HG03378 (cell line): Measurements from ENCODE around the gene CCSER1.
A peak's percentile ranks its signal among the peaks of the same experiment; 100 is the strongest.
"Not testable (repeated sequence)": the region's sequence is repeated elsewhere in the genome, so short reads cannot be mapped to it uniquely, and the experiment has no call there.

ENCODE experiments used
- ATAC-seq: cut with Tn5 transposase; IDR thresholded peaks from one replicate; pipeline ENCODE4 v1.9.1; 2021; ENCODE audit warnings: mild to moderate bottlenecking, moderate library complexity; ENCODE audit not compliant: unreplicated experiment

The CCSER1 gene

GRCh38 chr4:91317434-91317833 is 1190.2 kb downstream of the CCSER1 start:
- no peak for ATAC-seq

- ATAC-seq = no peak
Measured at GRCh38 chr4:91319556-91320268, 1192.5 kb downstream of the CCSER1 start.

GRCh38 chr4:91322961-91323360 is 1195.8 kb downstream of the CCSER1 start:
- no peak for ATAC-seq

DNA sequence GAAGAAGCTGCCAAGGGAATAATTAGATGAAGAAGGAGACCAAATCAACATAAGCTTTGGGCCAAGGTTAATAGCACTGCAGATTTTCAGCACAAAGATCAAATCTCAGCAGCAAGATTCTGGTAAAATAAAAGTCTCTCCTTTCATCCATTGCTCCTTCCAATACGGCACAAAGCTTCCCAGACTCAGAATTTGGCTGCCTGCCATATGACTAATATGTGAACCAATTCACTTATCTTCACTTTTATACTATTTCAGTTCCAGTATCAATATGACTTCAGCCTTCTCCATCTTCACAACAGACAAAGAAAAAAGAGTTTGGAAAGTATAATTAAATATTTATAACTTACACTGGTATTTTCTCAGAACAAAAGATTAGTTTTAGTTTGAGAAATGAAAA is 1198.3 kb downstream of the CCSER1 start:
- no peak for ATAC-seq

DNA sequence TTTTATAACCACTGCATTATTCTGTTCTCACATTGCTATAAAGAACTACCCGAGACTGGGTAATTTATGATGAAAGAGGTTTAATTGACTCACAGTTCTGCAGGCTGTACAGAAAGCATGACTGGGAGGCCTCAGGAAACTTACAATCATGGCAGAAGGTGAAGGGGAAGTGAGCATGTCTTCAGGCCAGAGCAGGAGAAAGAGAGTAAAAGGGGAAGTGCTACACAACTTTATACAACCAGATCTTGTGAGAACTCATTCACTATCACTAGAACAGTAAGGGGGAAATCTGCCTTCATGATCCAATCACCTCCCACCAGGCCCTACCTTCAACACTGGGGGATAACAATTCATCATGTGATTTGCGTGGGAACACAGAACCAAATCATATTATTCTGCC is 1199.0 kb downstream of the CCSER1 start:
- ATAC-seq = not testable (repeated sequence)

DNA sequence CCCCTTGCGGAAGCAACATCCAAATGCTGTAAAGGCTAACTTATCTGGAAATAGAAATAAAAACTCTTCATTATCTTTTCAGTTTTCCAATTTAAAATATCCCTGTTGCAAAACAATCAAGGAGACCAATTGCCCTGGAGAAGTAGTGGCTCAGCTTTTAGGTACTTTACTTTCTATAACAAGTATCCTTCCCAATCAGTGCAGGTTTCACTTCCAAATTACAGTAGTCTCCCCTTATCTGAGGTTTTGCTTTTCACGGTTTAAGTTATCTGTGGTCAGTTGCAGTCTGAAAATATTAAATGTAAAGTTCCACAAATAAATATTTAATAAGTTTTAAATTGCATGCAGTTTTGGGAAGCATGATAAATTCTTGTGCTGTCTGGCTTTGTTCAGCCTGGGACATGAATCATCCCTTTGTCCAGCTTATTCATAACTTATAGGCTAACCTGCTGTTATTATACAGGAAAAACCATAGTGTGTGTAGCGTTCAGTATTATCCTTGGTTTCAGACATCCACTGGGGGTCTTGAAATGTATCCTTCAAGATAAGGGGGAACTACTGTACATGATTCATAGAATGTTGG is 1203.5 kb downstream of the CCSER1 start:
- no peak for ATAC-seq

GRCh38 chr4:91340822-91341221 is 1213.6 kb downstream of the CCSER1 start:
- no peak for ATAC-seq

DNA sequence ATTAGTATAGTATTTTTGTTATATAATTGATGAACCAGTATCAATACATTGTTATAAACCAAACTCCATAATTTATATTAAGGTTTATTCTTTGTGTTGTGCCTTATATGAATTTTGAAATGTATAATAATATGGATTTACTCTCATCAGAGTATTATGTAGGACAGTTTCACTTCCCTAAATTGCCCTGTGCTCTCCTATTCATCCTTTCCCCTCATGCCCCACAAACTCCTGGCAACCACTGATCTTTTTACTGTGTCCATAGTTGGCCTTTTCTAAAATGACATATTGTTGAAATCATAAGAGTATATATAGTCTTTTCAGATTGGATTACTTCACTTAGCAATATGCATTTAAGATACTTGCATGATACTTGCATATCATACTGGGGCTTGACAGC is 1218.4 kb downstream of the CCSER1 start:
- ATAC-seq = peak; percentile 49

DNA sequence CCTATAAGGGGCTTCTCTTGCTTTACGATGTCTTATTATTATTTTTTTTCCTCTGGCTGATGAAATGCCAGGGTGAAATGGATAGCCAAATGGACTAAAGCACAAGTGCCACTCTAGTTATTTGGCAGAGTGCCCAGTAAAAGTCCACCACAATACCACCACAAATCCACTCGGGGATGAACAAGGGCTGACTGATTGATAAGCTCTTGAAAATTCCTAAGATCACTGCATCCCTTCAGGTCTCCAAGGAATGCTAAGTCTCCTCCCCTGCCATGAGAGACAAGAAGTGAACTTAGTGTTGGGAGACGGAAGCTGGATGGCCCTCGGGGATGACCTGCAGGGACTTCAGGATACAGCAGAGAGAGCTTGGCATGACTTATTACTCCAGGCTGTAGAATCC is 1229.3 kb downstream of the CCSER1 start:
- ATAC-seq = not testable (repeated sequence)

DNA sequence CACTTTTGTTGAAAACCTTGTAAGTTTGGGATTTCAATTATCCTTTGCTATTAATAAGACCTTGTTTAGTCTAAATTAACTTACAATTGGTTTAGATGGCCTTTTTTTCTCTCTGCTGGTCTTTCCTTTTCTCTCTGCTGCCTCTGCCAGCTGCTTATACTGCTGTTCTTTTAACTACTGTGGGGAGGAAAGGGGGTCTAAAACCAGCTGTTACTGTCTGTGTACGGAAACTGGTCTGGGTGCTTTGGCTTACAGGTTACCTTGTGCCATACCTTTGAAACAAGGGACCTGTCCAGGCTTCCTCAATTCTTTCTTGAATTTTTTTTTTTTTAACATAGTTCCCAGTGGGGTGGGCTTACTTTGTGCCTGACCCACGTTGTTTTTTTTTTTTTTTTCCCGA is 1230.8 kb downstream of the CCSER1 start:
- not testable (repeated sequence) for ATAC-seq

DNA sequence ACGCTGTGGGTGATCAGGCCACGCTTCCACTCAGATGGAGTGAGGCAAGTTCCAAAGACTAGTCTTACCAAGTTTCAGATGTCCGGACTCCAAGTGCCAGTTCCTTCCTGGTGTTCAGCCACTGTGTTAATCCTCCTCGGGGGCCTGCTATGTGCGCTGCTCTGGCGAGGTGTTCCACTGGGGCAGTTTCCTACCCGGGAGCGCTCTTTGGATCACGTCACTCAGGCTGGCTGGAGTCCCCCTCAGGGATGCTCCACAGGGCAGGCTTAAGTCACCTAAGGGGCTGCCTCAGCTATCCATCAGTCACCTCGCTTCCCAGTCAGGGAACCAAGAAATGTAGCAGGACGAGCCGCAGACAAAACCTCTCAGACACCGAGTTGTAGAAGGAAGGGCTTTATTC is 1231.4 kb downstream of the CCSER1 start:
- not testable (repeated sequence) for ATAC-seq

DNA sequence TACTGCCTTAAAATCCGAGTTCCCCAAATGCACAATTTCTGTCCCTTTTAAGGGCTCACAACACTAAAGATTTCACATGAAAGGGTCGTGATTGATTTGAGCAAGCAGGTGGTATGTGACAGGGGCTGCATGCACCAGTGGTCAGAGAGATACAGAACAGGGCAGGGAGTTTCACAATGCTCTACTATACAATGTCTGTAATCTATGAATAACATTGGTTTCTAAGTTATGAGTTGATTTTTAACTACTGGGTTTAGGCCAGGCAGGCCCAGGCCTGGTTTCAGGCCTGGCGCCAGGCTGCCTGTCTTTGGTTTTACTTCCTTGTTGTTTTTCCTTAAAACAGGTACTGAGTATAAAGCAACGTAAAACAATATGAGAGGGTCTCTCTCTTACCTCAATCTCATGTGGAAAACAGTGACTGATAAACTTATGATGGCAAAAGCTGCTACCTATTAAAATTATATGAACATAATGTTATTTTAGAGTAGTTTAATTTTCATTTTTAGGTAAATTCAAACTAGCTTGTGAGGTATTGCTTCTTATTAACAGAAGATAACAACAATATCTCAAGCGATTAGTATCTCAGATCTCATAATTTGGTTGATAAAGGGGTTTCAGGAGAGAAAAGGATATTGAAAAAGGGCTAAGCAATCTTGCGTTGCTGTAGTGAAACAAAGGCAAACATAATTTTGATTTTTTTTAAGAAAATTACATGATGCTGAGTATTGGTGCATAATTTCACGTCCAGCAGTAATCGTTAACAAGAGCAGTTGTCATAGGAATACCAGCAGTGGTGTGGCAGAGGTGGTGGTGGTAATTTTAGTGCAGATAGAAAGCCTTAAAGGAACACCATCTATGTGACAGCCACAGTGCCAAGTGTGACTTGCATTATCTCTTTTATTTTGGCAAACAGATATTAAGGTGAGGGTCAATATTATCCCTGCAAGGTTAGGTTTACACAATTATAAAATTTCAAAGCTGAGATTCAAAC is 1232.1 kb downstream of the CCSER1 start:
- ATAC-seq = no peak

DNA sequence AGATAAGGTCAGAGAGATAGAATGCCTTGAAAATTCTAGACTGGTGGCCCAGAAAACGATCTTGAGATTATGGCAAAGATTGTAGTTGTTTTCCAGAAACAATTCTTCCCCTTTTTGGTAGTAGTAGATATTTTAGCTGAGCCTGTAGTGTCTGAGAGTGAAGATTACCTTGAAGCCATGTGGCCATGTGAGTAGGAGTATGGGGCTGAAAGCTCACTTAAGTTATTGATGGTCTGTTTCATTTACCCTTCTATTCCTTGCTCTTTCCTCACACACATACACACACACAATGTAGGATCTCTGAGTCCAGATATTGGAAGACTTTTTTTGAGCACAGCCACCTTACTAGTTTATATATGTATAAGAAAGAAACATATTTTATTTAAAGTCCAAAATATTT is 1234.9 kb downstream of the CCSER1 start:
- no peak for ATAC-seq

DNA sequence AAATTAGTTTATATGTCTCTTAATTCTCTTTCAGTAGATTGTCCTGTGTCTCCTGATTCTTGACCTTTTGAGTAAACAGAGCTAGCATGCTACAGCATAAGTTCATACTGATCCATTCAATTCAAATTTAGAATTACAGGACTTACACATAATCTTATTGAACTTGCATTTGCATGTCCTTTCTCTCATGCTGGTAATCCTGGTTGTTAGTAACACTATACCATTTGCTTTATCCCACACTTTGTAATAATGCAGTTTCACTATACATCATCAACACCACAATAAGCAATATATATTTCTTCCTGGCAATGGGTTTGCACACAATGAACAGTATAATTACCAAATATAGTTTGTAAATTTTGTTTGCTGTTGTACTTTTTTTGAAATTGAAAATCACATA is 1239.4 kb downstream of the CCSER1 start:
- no peak for ATAC-seq

- ATAC-seq = no peak
Measured at GRCh38 chr4:91369116-91369515, 1241.9 kb downstream of the CCSER1 start.

DNA sequence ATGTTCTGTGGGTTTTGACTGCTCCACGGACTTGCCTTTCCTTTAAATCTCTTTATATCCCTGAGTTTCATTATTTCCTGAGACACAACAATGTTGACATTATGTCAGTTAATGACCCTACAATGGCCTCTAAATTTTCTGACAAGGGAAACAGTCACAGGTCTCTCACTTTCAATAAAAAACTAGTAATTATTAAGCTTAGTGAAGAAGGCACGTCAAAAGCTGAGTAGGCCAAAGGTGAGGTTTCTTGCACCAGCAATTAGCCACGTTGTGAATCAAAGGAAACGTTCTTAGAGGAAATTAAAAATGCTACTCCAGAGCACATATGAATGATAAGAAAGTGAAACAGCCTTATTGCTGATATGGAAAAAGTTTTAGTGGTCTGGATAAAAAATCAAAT is 1246.4 kb downstream of the CCSER1 start:
- no peak for ATAC-seq

GRCh38 chr4:91405431-91405830 is 1278.2 kb downstream of the CCSER1 start:
- not testable (repeated sequence) for ATAC-seq

GRCh38 chr4:91422011-91422410 is 1294.8 kb downstream of the CCSER1 start:
- no peak for ATAC-seq

DNA sequence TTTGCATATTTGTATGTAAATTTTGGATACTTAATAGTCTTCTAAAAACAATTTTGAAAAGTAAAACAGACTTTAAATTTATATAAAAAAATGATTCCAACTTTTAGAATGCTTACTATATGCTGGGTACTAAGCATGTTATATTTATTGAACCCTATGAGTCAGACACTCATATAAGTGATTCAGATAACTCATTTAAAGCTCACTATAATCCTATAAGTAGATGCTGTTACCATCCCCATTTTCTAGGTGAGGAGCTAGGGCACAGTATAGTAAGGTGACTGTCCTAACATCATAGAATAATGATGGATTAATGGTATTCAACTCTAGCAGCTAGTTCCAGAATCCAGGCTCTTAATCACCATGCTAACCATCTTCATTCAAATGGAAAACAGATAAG is 1299.5 kb downstream of the CCSER1 start:
- no peak for ATAC-seq

DNA sequence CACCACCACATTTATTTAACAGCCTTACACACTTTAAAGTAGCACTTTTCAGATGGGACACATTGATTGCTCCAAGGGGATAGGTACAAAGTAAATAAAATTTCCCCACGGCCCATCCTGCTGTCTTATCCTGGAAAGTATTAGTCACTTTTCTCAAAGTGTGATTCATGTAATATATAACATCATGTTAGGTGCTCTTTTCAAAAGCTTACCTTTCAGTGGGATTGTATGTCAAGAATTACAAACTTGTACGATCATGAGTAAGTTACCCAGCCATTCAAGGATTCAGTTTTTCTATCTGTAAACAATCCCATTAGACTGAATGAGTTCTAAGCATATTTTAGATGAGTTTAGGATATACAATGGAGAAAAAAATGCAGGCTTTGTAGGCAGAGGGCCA is 1300.0 kb downstream of the CCSER1 start:
- ATAC-seq = no peak

DNA sequence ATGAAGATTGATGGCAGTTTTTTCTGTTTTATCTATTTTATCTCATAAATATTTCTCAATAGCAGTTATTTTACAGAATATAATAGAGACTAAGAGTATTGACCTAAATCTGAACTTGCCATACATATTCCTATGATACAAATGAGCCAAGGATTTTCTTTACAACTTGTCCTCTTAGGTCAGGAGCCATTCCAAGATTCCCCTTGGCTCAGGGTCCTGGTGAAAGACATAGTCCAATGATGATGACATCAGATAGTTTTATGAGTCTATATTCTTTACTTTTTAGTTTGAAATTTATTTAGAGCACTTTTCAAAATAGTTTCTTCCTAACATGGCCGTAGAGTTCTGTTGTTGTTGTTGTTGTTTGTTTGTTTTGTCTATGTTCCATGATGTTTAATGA is 1307.4 kb downstream of the CCSER1 start:
- ATAC-seq = no peak

GRCh38 chr4:91436556-91436955 is 1309.4 kb downstream of the CCSER1 start:
- no peak for ATAC-seq
